ENCODE measurements around the gene MMEL1.

DNA sequence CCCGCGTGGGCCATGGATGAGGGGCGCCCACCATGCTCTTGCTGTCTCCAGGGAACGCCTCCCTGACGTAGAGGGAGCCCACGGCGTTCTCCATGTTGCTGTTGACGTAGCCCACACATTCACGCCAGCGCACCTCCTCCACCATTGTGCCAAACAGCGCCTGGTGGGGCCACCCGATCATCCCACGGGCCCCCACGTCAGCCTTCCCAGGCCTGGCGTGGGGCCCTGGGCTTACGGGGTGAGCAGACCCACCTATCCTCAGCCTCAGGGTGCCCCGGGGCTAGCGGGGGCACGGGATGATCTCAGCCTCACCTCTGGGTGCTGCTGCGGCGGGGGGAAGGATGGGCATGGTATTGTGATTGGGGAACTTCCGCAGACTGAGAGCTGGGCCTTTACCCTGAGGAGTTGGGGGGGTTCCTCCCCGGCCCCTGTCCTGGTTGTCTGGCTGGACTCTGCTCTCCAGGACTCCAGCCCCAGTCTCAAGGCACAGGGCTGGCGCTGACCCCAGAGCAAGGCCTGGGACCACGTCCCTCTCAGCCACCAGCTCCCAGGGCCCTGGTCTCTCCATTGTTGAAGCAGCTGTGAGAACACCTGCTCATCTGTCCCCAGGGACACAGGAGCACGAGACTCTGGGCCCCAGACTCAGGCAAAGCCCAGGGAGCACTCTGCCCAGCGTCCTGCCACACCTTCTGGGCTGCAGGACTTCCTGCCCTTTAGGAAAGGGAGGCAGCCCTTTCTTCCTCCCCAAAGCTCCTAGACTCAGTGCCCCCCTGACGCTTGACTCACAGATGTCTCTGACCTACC, 36.1 kb downstream of the MMEL1 start:
- TF ChIP-seq, protein P1, sequence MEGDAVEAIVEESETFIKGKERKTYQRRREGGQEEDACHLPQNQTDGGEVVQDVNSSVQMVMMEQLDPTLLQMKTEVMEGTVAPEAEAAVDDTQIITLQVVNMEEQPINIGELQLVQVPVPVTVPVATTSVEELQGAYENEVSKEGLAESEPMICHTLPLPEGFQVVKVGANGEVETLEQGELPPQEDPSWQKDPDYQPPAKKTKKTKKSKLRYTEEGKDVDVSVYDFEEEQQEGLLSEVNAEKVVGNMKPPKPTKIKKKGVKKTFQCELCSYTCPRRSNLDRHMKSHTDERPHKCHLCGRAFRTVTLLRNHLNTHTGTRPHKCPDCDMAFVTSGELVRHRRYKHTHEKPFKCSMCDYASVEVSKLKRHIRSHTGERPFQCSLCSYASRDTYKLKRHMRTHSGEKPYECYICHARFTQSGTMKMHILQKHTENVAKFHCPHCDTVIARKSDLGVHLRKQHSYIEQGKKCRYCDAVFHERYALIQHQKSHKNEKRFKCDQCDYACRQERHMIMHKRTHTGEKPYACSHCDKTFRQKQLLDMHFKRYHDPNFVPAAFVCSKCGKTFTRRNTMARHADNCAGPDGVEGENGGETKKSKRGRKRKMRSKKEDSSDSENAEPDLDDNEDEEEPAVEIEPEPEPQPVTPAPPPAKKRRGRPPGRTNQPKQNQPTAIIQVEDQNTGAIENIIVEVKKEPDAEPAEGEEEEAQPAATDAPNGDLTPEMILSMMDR (IDR thresholded peaks at IDR 0.05), result no peak
- no peak for TF ChIP-seq POLR2AphosphoS5 (IDR thresholded peaks at IDR 0.05)
